Activated naive CD4-positive, alpha-beta T cell treated with anti-CD3 and anti-CD28 coated beads, Interleukin-2, amount 50 U/mL, for 16 hours (primary cell): ENCODE measurements around the gene AMPH.

Experiments
- DNase-seq: peaks from one replicate; pipeline ENCODE4 v3.0.0-alpha.2; 2020

The AMPH gene

DNA sequence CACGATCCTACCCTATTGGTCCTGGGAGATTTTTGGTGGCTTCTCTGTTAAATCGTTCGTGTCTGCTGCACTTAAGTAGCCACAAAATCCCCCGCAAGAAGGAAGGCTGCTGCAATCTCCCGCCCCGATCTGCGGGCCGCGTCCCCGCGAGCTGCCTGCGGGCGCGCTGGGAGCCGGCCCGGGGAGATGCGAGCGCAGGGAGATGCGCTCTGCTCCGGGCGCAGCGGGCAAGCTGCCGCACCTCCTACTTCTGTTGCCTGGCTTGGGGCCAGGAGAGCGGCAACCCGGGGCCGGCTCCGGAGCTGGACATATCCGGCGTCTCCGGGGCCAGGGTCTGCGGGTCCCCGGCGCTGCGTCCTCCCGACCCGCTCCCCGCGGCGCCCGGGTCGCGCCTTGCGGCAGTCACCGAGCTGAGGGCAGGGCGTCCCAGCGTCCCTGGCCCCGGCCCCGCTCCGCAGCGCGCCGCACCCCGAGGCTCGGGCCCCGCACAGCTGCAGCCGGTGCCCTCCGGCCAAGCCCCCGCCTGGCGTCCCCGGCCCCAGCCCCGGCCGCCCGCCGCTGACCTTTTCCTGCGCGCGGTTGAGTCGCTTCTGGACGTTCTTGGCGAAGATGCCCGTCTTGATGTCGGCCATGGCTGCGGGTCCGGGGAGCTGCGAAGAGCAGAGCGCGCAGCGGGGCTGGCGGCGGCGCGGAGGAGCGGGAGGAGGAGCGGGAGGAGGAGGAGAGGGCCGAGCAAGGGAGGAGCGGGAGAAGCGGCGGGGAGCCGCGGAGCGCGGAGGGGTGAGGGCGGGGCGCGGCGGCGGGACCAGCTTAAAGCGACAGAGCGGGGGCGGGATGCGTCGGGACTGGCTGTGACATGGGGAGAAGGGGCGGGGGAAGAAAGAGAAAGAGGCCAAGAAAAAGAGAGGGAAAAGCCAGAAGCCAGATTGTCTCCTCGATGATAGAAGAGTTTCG is at the start of gene AMPH:
Gene AMPH, minus strand, starts transcription at position 654 of the 954 bp plus-strand sequence. Its CDS starts 22 bp downstream, at position 632.
- DNase-seq, result peak; percentile 15

DNA sequence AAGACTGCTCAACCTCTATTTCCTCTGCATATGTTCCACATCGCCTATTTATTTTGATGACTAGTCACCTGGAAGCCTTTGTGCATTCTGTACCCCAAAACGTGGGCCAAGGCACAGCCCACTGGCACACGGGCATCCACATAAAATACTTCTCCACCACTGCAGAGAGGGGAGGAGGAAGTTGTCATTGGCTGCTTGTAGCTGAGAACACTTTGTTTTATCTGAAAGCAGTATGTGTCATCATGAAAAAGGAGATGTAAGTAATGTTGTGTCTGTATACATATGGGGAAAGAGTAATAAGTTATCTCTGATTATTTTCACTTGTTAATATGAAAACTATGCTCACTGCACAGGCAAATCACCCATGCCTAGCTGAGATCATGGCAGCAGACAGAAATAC is 48.2 kb upstream of the AMPH start:
- no peak for DNase-seq

DNA sequence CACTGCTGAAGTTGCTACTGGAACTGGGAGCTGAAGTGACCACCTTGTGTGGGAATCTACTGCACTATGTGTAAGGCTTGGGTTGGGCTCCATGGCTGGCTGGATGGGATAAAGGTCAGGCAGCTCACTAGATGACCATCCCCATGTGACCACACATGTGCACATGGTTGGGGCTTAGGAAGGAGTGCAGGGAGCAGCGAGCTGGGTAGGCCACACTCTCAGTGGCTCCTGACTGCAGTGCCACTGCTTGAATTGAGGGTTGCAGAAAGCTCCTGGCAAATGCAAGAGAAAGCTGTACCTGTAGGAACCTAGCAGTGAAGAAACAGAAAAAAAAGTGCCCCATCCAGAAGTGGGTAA is 47.5 kb upstream of the AMPH start:
- DNase-seq, result no peak

DNA sequence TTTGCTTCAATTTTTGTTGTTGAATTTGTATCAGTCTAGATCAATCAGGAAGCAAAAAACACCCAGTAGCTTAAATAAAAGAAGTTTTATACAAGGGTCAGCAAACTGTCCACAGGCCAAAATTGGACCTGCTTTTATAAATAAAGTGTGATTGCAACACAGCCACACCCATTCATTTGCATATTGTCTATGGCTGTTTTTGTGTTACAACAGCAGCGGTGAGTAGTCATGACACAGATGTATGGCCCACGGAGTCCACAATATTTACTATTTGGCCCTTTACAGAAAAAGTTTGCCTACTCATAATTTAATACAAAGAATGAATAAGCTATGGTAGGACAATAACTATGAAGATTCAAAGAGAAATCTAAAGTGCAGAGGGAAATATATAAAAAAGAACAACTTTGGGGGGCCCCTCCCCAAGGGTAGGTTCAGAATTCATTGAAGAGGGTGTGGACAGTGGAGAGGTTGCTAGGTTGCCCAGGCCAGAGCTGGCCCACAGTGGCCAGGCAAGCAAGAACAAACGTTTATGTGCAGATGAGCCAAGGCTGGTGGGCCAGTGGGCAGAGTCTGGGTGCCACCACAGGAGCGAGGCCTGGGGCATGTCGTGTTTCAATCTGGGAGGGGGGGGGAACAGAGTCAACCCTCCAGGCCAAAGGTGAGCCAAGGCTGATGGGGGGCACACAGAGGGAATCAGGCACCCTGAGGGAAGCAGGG is 47.0 kb upstream of the AMPH start:
- DNase-seq, result no peak

DNA sequence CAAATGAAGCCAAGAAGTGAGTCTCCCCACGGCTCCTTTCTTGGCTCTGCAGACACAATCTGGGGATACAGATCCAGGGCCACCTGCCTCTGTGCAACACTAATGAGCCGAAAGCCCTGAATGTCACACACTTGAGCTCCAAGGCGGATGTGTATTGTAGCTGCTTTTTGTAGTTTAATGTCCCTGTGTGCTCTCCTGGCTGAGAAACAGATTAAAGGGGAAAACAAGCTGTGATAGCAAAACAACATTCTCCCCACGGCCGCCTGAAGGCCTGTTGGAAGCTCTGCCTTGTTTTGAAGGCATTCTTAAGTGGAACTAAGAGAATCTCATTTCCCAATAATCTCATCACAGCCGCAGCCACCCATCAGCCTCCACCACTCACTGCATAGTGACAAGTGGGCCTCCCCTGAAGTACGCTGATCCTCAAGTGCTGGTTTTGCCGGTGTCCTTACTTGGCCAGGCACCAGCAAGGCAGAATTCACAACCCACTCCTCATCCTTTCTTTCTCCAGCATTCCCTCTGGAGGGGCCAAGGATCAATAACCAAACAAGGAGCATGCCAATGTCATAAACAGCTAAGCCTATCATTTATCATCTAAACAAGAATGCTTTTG is 44.4 kb upstream of the AMPH start:
- no peak for DNase-seq

DNA sequence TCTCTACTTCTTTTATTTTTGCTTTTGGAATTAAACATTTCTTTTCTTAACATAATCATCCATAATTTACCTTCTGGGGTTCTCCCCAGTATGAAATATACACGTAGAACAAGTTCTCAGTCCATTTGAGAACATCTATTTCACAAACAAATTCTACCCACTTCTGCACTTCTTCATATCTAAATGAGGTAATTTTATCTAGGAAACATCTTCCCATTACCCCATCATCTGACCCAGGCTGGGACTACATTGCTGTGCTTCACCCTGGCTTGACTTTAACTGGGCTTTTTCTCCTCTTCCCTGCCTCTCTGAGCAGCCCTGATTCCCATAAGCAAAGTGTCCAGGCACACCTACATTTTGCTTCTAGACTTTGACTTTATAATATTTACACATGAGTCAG is 43.3 kb upstream of the AMPH start:
- no peak for DNase-seq

DNA sequence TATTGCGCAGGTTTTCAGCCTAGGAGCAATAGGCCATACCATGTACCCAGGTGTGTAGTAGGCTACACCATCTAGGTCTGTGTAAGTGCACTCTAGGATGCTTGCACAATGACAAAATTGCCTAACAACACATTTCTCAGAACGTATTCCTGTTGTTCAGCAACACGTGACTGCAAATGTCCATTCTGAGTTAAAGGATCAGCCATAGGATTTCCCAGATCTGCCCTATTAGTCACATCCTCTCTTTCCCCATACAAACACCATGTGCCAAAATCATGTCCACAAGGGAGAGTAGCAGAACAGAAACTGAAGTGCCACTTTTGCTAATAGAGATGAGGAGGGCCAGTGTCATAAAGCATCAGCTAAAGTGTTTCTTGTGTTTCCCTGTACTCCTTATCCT is 42.6 kb upstream of the AMPH start:
- no peak for DNase-seq

DNA sequence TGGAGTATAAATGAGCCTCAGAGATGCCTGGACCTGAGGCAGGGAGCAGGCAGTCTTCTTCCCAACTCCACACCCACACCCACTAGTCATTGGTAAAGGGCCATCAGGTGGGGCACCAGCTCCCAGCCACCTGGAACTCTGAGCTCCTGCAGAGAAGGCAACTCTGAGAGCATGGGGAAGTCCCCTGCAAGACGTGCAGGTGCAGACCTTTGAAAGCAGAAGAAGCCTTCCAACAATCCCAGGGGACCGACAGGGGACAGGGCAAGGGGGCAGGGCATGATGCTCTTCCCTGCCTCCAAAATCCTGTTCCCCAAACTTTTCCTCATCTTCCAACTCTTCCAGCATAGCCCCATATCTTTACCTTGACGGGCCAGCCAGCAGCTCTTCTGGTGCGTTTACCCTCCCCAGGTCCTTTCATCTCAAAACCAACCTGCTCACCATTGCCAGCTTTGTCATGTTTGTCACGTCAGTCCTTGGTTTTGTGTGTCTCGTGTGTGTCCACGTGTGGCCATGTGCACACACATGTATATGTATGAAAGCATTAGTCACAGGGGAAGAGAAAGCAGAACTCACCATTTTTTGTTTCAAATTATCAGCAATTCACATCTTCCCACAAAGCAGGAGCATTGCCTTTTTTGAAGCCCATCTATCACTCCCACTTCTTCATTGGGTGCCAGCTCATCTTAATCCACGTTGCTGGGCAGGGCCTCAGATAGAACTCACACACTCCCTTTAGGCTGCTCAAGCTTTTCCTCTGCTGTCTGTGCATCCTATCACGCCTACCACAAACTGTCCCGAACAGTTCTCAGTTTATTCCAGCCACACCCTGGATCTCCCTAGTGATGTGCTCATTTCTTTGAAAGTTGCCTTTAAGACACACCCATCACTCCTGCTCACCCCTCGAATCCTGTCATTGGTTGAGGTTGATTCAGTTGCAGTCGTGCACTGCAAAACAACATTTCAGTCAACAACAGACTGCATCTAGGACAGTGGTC is 41.0 kb upstream of the AMPH start:
- DNase-seq, result no peak

DNA sequence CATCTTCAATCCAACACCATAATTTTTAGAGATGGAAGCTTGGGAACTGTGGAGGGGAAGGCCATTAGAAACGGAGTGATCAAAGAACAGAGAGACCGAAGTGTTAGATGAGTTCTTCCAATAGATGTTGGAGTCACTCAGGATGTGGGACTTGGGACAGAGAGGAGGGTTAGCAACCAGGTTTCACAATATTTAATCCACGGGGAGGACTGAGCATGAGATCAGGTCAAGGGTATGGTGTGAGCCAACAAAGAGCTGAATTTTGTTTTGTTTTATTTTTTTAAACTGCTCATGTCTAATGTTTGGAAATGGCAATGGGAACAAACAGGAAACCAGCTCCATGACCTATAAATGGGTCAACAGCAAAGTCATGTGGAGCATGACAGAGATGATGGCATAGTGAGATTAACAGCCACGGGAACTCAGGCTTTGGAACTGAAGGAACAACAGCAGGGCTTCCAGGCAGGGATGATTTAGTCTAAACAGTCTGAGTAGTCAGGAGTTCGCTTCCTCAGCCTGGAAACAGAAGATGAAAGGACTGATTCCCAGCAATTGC is 38.9 kb upstream of the AMPH start:
- DNase-seq, result no peak

DNA sequence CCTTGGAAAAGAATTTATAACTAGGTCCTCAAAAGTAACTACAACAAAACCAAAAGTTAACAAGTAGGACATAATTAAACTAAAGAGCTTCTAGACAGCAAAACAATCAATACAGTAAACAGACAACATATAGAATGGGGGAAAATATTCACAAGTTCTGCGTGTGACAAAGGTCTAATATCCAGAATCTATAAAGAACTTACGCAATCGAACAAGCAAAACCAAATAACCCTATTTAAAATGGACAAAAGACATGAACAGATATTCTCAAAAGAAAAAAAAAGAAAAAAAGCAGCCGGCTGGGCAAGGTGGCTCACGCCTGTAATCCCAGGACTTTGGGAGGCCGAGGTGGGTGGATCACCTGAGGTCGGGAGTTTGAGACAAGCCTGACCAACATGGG is 33.8 kb upstream of the AMPH start:
- DNase-seq, result no peak

DNA sequence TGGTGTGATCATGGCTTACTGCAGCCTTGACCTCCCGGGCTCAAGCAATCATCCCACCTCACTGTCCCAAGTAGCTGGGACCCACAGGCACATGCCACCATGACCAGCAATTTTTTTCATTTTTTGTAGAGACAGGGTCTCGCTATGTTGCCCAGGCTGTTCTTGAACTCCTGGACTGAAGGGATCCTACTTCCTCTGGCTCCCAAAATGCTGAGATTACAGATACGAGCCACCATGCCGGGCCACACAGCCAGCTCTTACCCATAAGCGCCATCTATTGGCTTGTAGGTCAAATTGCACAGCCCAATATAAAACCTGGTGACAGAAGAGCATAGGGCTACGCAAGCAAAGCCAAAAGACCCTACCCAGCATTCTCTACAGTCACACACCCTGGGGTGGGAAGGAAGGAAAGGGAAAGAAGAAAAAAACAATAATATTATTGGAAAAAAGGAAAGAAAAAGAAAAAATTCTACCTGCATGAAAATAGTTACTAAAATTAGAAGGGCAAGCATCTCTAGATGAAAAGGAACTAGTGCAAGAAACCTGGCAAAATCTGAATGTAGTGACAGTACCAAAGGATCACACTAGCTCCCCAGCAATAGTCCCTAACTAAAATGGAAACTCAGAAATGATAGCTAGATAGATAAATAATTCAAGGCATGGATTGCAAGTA is 29.4 kb upstream of the AMPH start:
- no peak for DNase-seq

DNA sequence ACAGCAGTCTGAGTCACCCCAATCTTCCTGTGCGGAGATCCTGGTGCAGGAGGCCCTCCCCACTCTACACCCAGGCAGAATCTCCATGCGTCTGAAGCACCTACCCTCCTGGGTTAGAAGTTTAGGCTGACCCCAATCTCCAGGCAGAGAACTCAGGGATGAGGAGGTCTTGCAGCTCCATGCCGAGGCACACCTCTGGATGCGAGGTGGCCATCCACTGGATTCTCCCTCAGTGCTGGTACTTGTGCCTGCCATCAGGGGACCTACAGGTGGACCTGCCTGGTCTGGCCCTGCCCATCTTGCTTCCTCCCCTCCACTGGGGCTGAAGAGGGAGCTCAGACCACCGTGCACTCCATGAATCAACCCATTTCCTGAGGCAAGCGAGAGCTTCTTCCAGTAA is 28.8 kb upstream of the AMPH start:
- no peak for DNase-seq

DNA sequence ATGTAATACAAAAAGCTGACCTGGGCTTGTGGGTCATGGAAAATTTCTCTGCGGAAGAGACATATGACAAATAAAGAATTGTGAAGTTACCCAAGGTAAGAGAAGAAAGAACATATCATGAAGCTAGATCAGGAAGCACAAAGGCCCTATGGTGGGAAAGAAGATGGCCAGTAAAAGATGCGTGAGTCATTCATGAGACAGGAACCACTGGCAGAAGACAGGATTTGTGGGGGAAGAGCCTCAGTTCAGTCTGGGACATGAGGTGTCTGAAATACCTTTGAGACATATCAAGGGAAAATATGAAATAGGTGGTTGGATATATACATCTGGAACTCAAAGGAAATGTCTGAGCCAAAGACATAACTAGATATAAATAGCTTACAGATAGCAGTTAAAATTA is 27.7 kb upstream of the AMPH start:
- DNase-seq, result no peak

DNA sequence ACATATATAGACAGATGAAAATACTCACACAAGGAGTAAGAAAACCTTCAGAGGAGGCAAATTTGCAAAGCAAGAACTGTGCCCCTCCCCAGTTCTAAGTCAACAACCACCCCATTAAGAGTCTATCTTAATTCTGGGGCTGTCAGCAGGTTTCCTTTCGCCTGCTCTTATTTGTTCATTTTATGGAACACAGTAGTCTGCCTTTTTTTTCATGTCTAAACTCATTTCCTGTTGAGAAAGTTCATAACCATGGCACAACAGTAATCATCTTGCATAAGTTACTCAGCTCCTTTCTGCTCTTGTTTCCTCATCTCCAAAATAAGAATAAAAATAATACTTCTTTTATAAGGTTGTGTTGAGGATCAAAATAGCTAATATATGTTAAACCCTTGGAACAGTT is 25.8 kb upstream of the AMPH start:
- DNase-seq, result no peak

DNA sequence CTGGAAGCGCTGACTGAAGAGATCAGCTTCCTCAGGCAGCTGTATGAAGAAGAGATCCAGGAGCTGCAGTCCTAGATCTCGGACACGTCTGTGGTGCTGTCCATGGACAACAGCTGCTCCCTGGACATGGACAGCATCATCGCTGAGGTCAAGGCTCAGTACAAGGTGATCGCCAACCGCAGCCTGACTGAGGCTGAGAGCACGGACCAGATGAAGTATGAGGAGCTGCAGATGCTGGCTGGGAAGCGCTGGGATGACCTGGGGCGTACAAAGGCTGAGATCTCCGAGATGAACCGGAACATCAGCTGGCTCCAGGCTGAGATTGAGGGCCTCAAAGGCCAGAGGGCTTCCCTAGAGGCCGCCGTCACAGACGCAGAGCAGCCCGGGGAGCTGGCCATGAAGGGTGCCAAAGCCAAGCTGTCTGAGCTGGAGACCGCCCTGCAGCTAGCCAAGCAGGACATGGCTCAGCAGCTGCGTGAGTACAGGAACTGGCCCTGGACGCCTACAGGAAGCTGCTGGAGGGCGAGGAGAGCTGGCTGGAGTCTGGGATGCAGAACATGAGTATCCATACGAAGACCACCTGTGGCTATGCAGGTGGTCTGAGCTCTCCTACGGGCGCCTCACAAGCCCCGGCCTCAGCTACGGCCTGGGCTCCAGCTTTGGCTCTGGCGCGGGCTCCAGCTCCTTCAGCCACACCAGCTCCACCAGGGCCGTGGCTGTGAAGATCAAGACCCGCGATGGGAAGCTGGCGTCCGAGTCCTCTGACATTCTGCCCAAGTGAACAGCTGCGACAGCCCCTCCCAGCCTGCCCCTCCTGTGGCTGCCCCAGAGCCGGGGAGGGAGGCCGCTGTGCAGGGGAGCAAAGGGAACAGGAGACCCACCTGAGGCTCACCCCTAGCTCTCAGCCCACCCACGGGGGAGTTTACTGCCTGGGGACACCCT is 24.9 kb upstream of the AMPH start:
- no peak for DNase-seq

DNA sequence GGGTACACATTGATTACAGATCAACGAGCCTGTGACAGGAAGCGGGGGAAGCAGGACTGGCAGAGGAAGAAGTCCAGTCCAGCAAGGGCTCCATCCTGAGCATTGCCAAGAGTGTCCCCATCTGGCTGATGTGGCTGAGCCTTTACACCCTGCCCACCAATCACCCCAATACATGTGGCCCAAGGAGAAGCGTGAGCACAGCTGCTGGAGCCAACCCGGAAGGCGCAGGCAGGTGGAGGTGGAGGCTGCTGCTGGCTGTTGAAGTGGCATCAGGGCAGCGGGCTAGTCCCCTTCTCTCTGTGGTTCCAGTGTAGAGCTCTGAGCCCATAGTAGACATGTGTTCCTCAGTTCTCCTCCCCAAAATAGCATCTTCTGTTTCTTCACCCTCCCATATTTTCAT is 6.8 kb upstream of the AMPH start:
- DNase-seq, result no peak

DNA sequence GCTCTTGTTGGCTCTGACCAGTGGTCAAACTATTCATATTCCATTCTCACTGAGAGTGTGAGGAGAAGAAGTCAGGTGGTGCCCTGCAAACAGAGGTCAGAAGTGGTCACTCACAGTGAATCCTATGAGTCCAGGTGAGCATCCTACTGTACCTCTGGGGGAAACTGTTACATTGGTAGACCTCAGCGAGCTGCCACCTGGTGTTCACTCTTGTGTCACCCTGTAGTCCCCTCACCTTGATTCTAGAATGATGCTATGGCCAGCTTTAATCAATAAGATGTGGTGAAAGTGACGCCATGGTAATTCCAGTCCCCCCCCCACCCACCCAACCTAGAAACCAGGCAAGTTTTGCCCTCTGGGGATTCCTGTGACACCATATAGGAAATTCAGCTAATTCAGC is 1.2 kb upstream of the AMPH start:
- no peak for DNase-seq

DNA sequence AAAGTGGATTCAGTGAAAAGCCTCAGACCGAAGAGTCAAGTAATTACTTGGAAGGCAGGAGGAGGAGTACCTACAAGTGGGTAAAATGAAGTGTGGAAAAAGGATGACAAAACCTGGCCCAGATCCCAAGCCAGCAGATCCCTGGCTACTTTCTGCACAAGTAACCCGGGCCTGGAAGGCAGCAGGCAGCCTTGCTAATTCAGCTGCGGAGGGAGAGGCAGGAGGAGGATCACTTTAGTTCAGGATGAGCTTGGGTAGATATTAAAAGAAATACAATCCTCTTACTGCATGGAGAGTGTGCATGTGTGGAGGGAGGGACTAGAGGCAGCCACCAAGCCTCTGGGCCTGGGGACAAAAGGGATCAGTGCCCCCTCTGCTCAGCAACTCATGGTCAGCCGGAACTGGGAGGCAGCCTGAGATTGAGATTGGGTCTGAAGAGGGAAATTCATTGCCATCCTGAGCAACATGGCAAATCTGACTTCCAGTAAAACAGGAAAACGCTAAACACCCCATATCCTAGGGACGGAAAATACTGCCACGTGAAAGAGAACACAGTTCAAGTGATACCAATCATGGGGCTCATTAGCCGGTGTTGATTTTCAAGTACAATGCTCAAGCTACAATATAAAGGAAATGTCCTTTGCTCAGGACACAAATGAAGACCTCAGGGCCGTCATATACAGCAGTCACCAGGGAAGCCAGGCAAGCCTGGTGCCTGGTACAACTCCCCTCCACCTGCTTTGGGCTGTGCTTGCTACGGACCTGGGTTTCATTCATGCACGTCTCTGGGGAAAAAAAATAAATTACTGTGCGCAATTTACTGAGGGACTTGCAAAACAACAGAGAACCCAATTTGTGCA is 1.3 kb downstream of the AMPH start:
- DNase-seq, result no peak

DNA sequence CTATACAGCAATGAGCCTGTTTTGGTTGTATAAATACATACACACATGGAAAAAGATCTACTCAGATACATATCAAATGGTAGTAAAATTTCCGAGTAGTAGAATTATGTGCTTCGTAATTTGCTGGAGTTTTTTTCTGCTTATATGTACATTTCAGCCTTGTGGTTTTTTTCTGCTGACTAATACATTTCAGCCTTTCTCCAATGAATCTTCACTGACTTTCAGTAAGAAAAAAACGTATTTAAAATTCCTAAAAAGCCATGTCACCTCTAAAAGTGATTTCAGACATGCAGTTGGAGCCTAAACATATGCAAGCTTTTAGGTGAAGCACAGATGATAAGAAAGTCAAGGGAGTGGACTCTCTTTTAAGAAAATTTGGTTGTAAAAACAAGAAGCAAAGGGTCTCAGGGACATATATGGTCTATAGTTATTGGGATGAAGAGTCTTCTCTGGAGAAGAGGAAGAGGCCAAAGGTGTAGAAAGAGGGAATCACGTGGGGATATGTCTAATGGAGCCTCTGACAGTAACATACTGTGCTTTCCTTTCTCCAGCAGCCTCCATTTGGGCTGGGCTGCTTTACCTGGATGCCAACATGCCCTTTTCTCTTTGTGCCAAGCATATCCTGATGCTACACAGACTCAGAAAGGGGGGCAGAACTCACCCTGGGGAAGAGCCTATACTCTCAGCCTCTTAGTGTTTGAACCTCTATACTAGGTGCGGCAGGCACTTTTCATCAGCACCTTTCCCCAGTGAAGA is 2.4 kb downstream of the AMPH start:
- no peak for DNase-seq
